H1 (cell line): Measurements from ENCODE around the gene MTR.

Source experiments
- SP1 ChIP-seq: IDR thresholded peaks from 2 replicates; pipeline ENCODE4 v1.6.1; 2011; ENCODE audit warnings: low read depth, low read length
- TF ChIP-seq, protein P1 (sequence below), 3 experiments: IDR thresholded peaks; 1 replicate in 2 of 3; 2 replicates in 1 of 3; pipeline versions ENCODE4 v1.5.1 to v1.6.1; 2011; ENCODE audit warnings: low read length in 3 of 3, mild to moderate bottlenecking in 3 of 3, inconsistent platforms in 2 of 3, low read depth in 1 of 3, moderate library complexity in 1 of 3; ENCODE audit not compliant: insufficient read depth in 1 of 3; ENCODE audit errors: control extremely low read depth in 1 of 3

DNA sequence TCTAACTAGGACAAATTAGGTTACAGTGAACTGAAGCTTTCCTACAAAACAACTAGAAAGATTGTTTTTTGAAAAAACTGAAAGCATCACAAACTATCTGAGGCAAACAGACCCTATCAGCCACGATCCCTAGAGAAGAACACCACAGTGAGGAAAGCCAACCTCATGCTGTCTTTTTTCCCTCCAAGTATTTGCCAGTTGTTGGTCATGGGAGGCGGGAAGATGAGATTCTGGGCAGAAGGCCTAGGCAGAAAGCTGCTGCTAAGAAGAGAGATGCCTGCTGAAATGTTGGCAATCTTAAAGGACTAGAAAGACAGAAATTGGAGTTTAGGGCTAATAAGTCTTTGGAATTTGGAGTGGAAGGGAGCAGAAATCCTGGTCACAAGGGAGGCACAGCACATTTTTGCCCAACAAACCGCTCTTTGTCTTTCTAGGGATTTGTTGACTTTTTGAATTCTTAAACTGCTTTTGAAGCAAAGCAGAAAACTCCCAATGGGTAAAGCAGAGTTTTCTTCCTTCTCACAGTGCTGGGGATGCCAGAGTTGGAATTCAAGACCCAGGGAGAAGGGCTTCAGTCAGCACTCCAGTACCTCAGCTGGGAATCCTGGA is 125.3 kb downstream of the MTR start:
- TF ChIP-seq, protein P1, sequence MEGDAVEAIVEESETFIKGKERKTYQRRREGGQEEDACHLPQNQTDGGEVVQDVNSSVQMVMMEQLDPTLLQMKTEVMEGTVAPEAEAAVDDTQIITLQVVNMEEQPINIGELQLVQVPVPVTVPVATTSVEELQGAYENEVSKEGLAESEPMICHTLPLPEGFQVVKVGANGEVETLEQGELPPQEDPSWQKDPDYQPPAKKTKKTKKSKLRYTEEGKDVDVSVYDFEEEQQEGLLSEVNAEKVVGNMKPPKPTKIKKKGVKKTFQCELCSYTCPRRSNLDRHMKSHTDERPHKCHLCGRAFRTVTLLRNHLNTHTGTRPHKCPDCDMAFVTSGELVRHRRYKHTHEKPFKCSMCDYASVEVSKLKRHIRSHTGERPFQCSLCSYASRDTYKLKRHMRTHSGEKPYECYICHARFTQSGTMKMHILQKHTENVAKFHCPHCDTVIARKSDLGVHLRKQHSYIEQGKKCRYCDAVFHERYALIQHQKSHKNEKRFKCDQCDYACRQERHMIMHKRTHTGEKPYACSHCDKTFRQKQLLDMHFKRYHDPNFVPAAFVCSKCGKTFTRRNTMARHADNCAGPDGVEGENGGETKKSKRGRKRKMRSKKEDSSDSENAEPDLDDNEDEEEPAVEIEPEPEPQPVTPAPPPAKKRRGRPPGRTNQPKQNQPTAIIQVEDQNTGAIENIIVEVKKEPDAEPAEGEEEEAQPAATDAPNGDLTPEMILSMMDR (IDR thresholded peaks at IDR 0.05; ENCODE audit: control extremely low read depth in 1 of 3, insufficient read depth in 1 of 3, low read depth in 1 of 3, low read length in 3 of 3), result no peak
- no peak for TF ChIP-seq SP1
